ACHN (cell line): ENCODE data around the gene MEG3.
A peak's percentile ranks its signal among the peaks of the same experiment; 100 is the strongest.

Experiments
- DNase-seq: peaks from one replicate; pipeline ENCODE4 v3.0.0-alpha.2; 2015
- in situ Hi-C: cut with HindIII; loops from 2 replicates; pipeline ENCODE4 v1.10.0; 2017; ENCODE audit warnings: low sequenced_read_pairs, low pct_ligation_motif_present, low pct_unique_long_range_greater_than_20kb

The MEG3 gene

GRCh38 chr14:100825713-100826331, at the start of gene MEG3:
TSS of gene MEG3 (plus strand) at chr14:100826118.
- in situ Hi-C loops, result no loop called here

GRCh38 chr14:100776681-100777365, 49.1 kb upstream of the MEG3 start:
- no peak for DNase-seq
- in situ Hi-C loops, result no loop called here

More at GRCh38 chr14:100825713-100826331, at the start of gene MEG3:
- peak; percentile 57 for DNase-seq

- in situ Hi-C loops, result no loop called here
- no peak for DNase-seq
These were observed 48.5 kb upstream of the MEG3 start for GRCh38 chr14:100777366-100777817.

- in situ Hi-C loops, result no loop called here
- DNase-seq, result no peak
These were observed 47.9 kb upstream of the MEG3 start for GRCh38 chr14:100777818-100778525.

- DNase-seq, result no peak
- in situ Hi-C loops, result no loop called here
These were observed 47.4 kb upstream of the MEG3 start for GRCh38 chr14:100778526-100778882.

GRCh38 chr14:100778951-100779690, 46.8 kb upstream of the MEG3 start:
- DNase-seq, result no peak
- in situ Hi-C loops, result no loop called here

- in situ Hi-C loops, result no loop called here
- no peak for DNase-seq
These were observed 46.2 kb upstream of the MEG3 start for GRCh38 chr14:100779691-100780080.

GRCh38 chr14:100780246-100780645, 45.7 kb upstream of the MEG3 start:
- no peak for DNase-seq
- in situ Hi-C loops, result no loop called here

GRCh38 chr14:100780646-100781355, 45.1 kb upstream of the MEG3 start:
- no peak for DNase-seq
- in situ Hi-C loops, result no loop called here

GRCh38 chr14:100781952-100782351, 44.0 kb upstream of the MEG3 start:
- in situ Hi-C loops, result no loop called here
- DNase-seq, result no peak

GRCh38 chr14:100782516-100783320, 43.2 kb upstream of the MEG3 start:
- in situ Hi-C loops, result no loop called here
- no peak for DNase-seq

GRCh38 chr14:100783630-100784370, 42.1 kb upstream of the MEG3 start:
- in situ Hi-C loops, result no loop called here
- DNase-seq, result no peak

GRCh38 chr14:100784523-100785337, 41.2 kb upstream of the MEG3 start:
- DNase-seq, result no peak

GRCh38 chr14:100785338-100785615, 40.6 kb upstream of the MEG3 start:
- in situ Hi-C loops, result no loop called here
- no peak for DNase-seq

More at GRCh38 chr14:100784523-100785337, 41.2 kb upstream of the MEG3 start:
- in situ Hi-C loops, result no loop called here

GRCh38 chr14:100785626-100786025, 40.3 kb upstream of the MEG3 start:
- in situ Hi-C loops, result no loop called here
- no peak for DNase-seq

GRCh38 chr14:100786131-100786530, 39.8 kb upstream of the MEG3 start:
- no peak for DNase-seq
- in situ Hi-C loops, result no loop called here
